Hepatocyte (in vitro differentiated cells): Measurements from ENCODE around the gene SLC25A21.

ENCODE experiments used
- CTCF ChIP-seq: fragments of 200-600 bp; sonication (generic); IDR thresholded peaks from 2 replicates; pipeline ENCODE4 v1.5.1; 2016; ENCODE audit warnings: antibody characterized with exemption, mild to moderate bottlenecking; ENCODE audit not compliant: poor library complexity
- EZH2 ChIP-seq: fragments of 200-600 bp; sonication (generic); IDR thresholded peaks from 2 replicates; pipeline ENCODE4 v1.6.1; 2016; ENCODE audit warnings: antibody characterized with exemption, mild to moderate bottlenecking, borderline replicate concordance
- EZH2phosphoT487 ChIP-seq: fragments of 200-600 bp; sonication (generic); IDR thresholded peaks from one replicate; pipeline ENCODE4 v1.6.1; 2018; ENCODE audit warnings: antibody characterized with exemption, mild to moderate bottlenecking, low read depth, moderate library complexity; ENCODE audit not compliant: unreplicated experiment, severe bottlenecking

GRCh38 chr14:37037636-37038387 is 134.6 kb downstream of the SLC25A21 start:
- TF ChIP-seq CTCF (no peak), EZH2 (no peak), EZH2phosphoT487 (no peak)
